Progenitor cell of endocrine pancreas (in vitro differentiated cells): ENCODE data around the gene NDUFAF3. TPM values are rescaled to one million over a fixed set of nuclear protein-coding genes. Genes with fewer than 3 reads are reported as not detected.

Source experiments
- DNase-seq: peaks from one replicate; pipeline ENCODE4 v3.0.0; 2021; ENCODE audit warnings: low spot score; ENCODE audit not compliant: unreplicated experiment
- H3K27ac Mint-ChIP-seq: 2 replicates; pipeline ENCODE4 v1.8.0; 2021; ENCODE audit warnings: mild to moderate bottlenecking, moderate library complexity, mixed read lengths
- H3K27me3 Mint-ChIP-seq: 2 replicates; pipeline ENCODE4 v1.8.0; 2021; ENCODE audit warnings: mixed read lengths
- H3K36me3 Mint-ChIP-seq: 2 replicates; pipeline ENCODE4 v1.8.0; 2022; ENCODE audit warnings: mixed read lengths; ENCODE audit not compliant: insufficient read depth
- H3K4me1 Mint-ChIP-seq: 2 replicates; pipeline ENCODE4 v1.8.0; 2021; ENCODE audit warnings: low read depth, mixed read lengths
- H3K4me3 Mint-ChIP-seq: 2 replicates; pipeline ENCODE4 v1.8.0; 2021; ENCODE audit warnings: low read depth, mild to moderate bottlenecking, moderate library complexity, mixed read lengths
- H3K9me3 Mint-ChIP-seq: 2 replicates; pipeline ENCODE4 v1.8.0; 2021; ENCODE audit warnings: low read depth, mixed read lengths
- CTCF ChIP-seq: fragments of 200-600 bp; sonication (generic); IDR thresholded peaks from one replicate; pipeline ENCODE4 v1.5.0; 2021; ENCODE audit warnings: antibody characterized with exemption, mild to moderate bottlenecking; ENCODE audit not compliant: unreplicated experiment
- total RNA-seq: library from RNA; stranded (reverse); gene quantifications from 2 replicates; pipeline ENCODE4 v1.2.1, GENCODE V29; 2021

NDUFAF3 gene
- total RNA-seq, 1 donor from 2014 or later, result 46.1 TPM

DNA sequence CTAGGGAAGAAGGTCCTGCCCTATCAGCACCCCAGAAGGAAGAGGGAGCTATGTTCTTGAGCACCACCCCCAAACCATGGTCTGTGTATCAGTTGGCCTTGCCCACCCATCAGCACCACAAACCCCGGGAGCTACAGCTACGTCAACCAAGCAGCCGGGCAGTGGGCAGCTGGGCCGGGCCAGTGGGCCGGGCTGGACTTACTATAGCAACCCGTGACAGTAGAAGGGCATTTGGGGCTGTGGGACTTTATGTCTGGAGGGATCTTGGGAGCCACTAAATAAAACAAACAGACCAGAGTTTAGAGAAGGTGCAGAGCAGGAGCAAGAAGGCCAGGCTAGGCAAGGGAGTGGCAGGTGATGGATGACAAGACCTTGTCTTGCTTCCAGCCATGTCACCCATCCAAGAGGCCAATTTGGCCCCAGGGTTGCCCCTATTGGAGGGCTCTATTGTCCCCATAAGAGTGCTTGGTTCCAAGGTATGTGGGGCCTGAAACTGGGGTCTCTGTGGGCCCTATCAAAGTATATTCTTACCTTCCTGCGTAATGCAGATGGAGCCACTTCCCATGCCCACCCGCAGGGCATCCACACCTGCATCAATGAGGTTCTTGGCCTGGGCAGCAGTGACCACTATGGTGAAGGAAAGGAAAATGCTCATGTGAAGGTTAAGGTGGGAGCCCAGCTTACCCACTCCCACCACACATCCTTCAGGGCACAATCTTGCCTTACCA, 4.0 kb downstream of the NDUFAF3 start:
- TF ChIP-seq CTCF, result no peak
- peaks cover 19% of the 10 kb centered on the region for H3K4me1 Mint-ChIP-seq
- DNase-seq, result no peak
- H3K4me3 Mint-ChIP-seq, result no peak overlapping the region
- H3K27me3 Mint-ChIP-seq, result no peaks in the 10 kb centered on the region
- H3K36me3 Mint-ChIP-seq, result peaks cover 14% of the 10 kb centered on the region
- H3K9me3 Mint-ChIP-seq, result no peaks in the 10 kb centered on the region
- peak overlapping the region; percentile 4 for H3K27ac Mint-ChIP-seq

- Mint-ChIP-seq H3K4me1 (peaks cover 19% of the 10 kb centered on the region), H3K36me3 (peaks cover 18% of the 10 kb centered on the region), H3K9me3 (no peaks in the 10 kb centered on the region), H3K27ac (no peak overlapping the region), H3K27me3 (no peaks in the 10 kb centered on the region), H3K4me3 (no peak overlapping the region)
- TF ChIP-seq CTCF, result no peak
- DNase-seq, result no peak
These were observed 4.6 kb downstream of the NDUFAF3 start for GRCh38 chr3:49026536-49026935.

- no peaks in the 10 kb centered on the region for H3K27me3 Mint-ChIP-seq
- H3K4me3 Mint-ChIP-seq, result no peak overlapping the region
- peaks cover 21% of the 10 kb centered on the region for H3K36me3 Mint-ChIP-seq
- no peak for DNase-seq
- H3K9me3 Mint-ChIP-seq, result no peaks in the 10 kb centered on the region
- no peak for TF ChIP-seq CTCF
- no peak overlapping the region for H3K27ac Mint-ChIP-seq
- H3K4me1 Mint-ChIP-seq, result peaks cover 16% of the 10 kb centered on the region
These were observed 5.7 kb downstream of the NDUFAF3 start for GRCh38 chr3:49027634-49028033.

DNA sequence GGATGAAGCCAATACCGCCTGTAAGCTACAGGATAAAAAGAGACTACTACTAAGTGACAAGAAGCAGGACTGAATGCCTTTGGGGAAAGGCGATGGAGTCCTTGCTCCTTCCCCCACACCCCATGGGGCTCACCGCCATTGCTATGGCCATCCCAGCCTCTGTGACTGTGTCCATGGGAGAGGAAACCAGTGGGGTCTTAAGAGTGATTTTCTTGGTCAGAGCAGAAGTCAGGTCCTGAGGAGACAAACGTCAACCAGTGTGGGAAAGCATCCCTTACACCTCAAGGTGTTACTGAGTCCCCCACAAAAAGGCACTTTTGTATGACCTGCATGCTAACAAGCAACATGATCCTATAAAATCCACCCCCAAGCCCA, 6.4 kb downstream of the NDUFAF3 start:
- no peak for DNase-seq
- peak overlapping the region; percentile 84 for H3K4me3 Mint-ChIP-seq
- TF ChIP-seq CTCF, result no peak
- H3K9me3 Mint-ChIP-seq, result no peaks in the 10 kb centered on the region
- H3K36me3 Mint-ChIP-seq, result peaks cover 19% of the 10 kb centered on the region
- H3K4me1 Mint-ChIP-seq, result peaks cover 10% of the 10 kb centered on the region
- no peaks in the 10 kb centered on the region for H3K27me3 Mint-ChIP-seq
- peak overlapping the region; percentile 97 for H3K27ac Mint-ChIP-seq

GRCh38 chr3:49028673-49029562, 7.0 kb downstream of the NDUFAF3 start, which contains the start of gene IMPDH2:
IMPDH2 (minus strand) TSS chr3:49029398; CDS start chr3:49029350, 48 bp downstream.
- peak within 1 kb of the TSS; percentile 84 for H3K4me3 Mint-ChIP-seq
- H3K9me3 Mint-ChIP-seq, result no peaks in the 10 kb centered on the region
- no peaks in the 10 kb centered on the region for H3K27me3 Mint-ChIP-seq
- peaks cover 9% of the 10 kb centered on the region for H3K4me1 Mint-ChIP-seq
- DNase-seq, result peak; percentile 81
- peak; percentile 7 for TF ChIP-seq CTCF
- H3K27ac Mint-ChIP-seq, result peak within 1 kb of the TSS; percentile 97
- peaks cover 17% of the 10 kb centered on the region for H3K36me3 Mint-ChIP-seq
